Measurements from ENCODE around the gene TMEM151B.
"Not testable (repeated sequence)": the region's sequence is repeated elsewhere in the genome, so short reads cannot be mapped to it uniquely, and the experiment has no call there.

Gene TMEM151B

GRCh38 chr6:44228433-44228832 is 41.8 kb upstream of the TMEM151B start:
- DNase-seq (ENCODE audit: low read depth) = no peak
- no peak for TF ChIP-seq CTCF (IDR thresholded peaks at IDR 0.05; ENCODE audit: insufficient read depth, low read depth, low read length, missing control alignments)
- H3K4me3 ChIP-seq (ENCODE audit: low read depth, low read length) = no peak overlapping the region

DNA sequence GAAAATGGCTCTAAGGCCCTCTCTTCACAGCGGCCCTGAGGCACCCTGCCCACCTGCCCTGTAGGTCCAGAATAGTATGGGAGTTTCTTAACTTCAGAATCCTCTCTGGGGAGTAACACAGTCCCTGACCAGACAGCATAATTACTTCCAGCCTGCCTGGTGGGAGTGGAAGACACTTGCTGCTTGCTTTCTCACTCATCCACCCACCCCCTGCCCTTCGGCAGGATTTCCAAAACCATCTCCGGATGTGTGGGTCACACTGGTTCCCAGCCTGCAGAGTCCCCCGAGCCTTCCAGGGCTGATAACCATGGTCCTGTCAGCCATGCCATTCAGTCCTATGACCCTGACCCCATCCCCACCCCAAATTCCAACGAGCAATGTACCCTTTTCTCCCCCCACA is 41.4 kb upstream of the TMEM151B start:
- TF ChIP-seq CTCF (IDR thresholded peaks at IDR 0.05; ENCODE audit: insufficient read depth, low read depth, low read length, missing control alignments) = no peak
- no peak overlapping the region for H3K4me3 ChIP-seq (ENCODE audit: low read depth, low read length)
- DNase-seq (ENCODE audit: low read depth) = no peak

- H3K4me3 ChIP-seq (ENCODE audit: low read depth, low read length) = no peak overlapping the region
- TF ChIP-seq CTCF (IDR thresholded peaks at IDR 0.05; ENCODE audit: insufficient read depth, low read depth, low read length, missing control alignments) = no peak
- DNase-seq (ENCODE audit: low read depth) = no peak
Measured at GRCh38 chr6:44229376-44230033, 40.7 kb upstream of the TMEM151B start.

- no peak overlapping the region for H3K4me3 ChIP-seq (ENCODE audit: low read depth, low read length)
- no peak for TF ChIP-seq CTCF (IDR thresholded peaks at IDR 0.05; ENCODE audit: insufficient read depth, low read depth, low read length, missing control alignments)
- DNase-seq (ENCODE audit: low read depth) = no peak
Measured at GRCh38 chr6:44230034-44230675, 40.1 kb upstream of the TMEM151B start.

- DNase-seq (ENCODE audit: low read depth); H3K4me3 ChIP-seq (ENCODE audit: low read depth, low read length): not testable (repeated sequence)
Measured at GRCh38 chr6:44231426-44231825, 38.8 kb upstream of the TMEM151B start.

DNA sequence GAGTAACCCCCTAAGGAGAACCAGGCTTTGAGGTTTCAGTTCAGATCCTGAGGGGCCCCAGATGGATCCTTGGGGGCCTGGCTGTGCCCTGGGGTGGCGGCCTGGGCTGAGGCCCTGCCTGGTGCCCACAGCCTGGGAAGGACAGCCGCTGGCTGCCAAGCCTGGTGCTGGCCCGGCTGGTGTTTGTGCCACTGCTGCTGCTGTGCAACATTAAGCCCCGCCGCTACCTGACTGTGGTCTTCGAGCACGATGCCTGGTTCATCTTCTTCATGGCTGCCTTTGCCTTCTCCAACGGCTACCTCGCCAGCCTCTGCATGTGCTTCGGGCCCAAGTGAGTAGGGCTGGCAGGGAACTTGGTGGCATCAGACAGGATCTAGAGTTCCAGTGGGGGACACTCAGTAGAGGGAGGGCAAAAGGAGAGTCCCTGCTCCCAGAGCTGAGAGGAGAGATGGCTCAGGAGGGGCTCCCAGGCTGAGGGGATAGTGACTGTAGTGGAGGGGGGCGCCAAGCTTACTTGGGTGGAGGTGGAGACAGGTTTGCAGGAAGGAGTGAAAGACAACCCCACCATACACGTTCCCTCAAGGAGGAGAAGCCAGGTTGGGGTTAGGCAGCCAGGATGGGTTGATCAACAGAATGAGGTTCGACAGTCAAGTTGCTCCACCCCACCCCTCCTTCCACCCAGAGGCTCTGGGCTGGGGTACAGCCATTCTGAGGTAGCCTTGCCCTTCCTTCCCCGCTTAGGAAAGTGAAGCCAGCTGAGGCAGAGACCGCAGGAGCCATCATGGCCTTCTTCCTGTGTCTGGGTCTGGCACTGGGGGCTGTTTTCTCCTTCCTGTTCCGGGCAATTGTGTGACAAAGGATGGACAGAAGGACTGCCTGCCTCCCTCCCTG is 37.3 kb upstream of the TMEM151B start:
- no peak for DNase-seq (ENCODE audit: low read depth)
- H3K4me3 ChIP-seq (ENCODE audit: low read depth, low read length) = no peak overlapping the region
- no peak for TF ChIP-seq CTCF (IDR thresholded peaks at IDR 0.05; ENCODE audit: insufficient read depth, low read depth, low read length, missing control alignments)

- no peak overlapping the region for H3K4me3 ChIP-seq (ENCODE audit: low read depth, low read length)
- no peak for DNase-seq (ENCODE audit: low read depth)
- TF ChIP-seq CTCF (IDR thresholded peaks at IDR 0.05; ENCODE audit: insufficient read depth, low read depth, low read length, missing control alignments) = no peak
Measured at GRCh38 chr6:44233567-44234100, 36.6 kb upstream of the TMEM151B start.
